GM19239 (cell line): ENCODE results near the gene SMURF2.

Experiments
- DNase-seq: peaks from one replicate; pipeline ENCODE4 v3.0.0; 2011; ENCODE audit warnings: low spot score; ENCODE audit not compliant: insufficient read length
- FAIRE-seq: peaks from 2 replicates; lab custom pipeline; 2011; peaks lifted over from hg19 to GRCh38; lab: Jason Lieb, UNC

Gene SMURF2

GRCh38 chr17:64547319-64547718 is 114.8 kb downstream of the SMURF2 start:
- FAIRE-seq (no peak), DNase-seq (no peak)

DNA sequence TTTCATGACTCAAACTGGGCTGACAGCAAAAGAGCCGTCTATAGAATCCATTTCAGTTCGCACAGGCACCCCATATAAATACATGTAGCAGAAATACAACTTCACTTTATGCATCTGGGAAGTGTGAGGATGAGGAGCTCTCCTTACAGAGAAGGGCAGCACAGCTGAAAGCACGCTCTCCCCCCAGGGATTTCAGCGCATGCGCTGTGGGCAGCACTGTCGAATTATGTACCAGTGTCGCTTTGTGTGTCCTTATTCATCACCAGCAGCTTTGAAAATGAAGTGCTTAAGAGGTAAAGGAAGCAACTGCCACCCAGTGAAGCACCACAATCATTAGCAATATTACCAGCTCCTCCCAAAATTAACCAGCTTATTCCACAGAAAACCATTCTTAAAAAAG is 115.4 kb downstream of the SMURF2 start:
- FAIRE-seq (no peak), DNase-seq (no peak)

DNA sequence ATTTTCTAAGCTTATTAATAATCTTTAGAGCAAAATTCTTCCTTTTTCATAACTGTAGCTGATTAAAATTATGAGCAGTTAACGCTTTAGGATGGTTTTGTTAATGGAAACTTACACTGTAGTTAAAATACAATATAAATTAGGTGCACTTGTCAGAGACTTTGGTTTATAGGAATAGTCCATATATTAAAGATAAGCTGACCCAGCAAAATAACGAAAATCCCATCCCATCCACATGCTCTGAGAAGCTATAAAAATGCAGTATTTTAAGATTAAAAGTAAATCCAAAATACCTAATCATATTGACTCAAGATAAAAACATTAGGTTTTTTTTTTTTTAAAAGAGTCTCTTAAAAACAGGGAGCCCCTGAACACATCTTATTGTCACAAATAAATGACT is 117.4 kb downstream of the SMURF2 start:
- FAIRE-seq (no peak), DNase-seq (no peak)

DNA sequence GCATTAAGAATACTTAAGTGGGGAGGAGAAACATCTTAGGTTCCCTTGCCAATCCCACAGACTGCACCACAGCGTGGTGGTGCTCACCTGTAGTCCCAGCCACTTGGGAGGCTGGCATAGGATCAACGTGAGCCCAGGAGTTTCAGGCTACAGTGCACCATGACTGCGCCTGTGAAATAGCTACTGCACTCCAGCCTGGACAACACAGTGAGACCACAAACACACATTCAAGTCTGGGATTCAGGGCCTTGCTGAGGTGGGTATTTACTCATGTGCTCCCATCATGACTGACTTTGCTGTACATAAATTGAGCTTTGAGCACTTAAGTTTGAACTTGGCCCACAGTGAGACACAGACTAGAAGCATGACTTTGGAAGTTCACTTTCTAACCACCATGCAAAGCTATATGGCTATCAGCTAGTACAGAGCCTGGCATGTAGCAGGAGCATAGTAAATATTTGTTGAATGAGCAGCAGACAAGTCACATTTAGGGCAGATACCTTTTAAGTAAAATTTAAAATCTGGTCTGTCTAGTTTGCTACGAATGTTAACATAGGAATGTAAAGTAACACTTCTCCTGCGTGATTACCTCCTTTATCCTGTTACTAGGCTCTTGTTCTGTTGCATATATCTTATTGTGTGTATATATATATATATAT is 121.9 kb downstream of the SMURF2 start:
- DNase-seq: no peak
- no peak for FAIRE-seq

DNA sequence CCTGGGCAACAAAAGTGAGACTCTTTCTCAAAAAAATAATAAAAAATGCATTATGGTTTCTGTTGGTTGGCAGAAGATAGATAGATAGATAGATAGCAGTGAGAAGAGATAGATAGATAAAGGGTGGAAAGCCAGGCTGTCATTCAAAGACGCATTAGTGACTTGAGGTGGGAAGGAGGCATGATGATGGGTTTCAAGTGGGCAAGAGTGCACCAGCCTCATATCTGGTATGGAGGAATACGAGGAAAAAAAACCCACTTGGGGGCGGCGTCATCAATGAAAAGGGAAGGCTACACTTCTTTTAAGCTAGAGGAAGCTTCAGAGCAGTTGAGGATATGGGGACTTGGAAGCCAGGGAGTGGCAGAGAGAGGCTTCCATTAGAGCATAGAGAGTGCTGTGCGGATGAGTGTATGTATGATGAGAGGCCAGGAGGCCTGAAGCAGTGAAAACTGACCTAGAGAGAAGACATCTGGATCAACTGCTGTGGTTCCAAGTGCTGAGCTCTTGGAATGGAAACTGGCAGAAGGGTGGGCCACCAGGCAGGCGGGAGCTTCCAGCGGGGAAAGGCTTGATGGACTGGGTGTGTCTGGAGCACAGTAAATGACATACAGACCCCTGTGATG is 123.5 kb downstream of the SMURF2 start:
- FAIRE-seq (no peak), DNase-seq (no peak)

DNA sequence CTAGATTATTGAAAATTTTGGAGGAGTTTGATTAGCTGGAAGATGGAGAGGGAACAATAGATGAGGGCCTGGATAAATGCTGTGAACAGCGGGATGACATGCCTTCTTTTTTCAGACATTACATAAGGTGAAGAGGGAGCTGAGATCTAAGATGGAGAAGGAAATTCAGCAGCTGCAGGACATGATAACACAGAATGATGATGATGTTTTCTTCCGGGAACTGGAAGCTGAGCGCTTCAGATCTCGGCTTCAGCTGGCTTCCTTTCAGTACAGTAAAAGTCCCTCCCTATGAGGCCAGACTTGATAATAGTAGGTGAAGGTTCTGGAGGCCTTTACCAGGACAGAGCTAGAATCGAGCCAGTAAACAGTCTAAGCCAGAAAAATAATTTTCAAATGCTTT is 124.6 kb downstream of the SMURF2 start:
- FAIRE-seq: no peak

GRCh38 chr17:64536913-64537312 is 125.2 kb downstream of the SMURF2 start:
- no peak for FAIRE-seq

More for the DNA sequence above, 124.6 kb downstream of the SMURF2 start:
- DNase-seq: no peak

DNA sequence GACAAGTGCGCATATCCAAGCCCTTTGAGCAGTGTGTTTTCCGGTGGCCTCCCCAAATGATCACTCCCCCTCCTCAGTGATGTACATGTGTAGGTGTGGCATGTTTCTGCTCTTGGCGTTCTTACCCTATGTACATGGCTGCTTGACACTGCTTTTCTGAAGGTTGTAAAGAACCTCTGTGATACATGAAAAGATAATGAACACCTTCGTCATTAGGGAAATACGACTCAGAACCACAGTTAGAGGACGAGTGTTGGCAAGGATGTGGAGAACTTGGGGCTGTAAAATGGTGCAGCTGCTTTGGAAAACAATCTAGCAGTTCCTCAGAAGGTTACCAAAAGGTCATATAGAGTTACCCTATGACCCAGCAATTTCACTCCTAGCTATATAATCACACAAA is 126.8 kb downstream of the SMURF2 start:
- DNase-seq: no peak
- FAIRE-seq: no peak

More at GRCh38 chr17:64536913-64537312, 125.2 kb downstream of the SMURF2 start:
- no peak for DNase-seq

- FAIRE-seq (no peak), DNase-seq (no peak)
These were observed 127.9 kb downstream of the SMURF2 start for GRCh38 chr17:64534187-64534586.

DNA sequence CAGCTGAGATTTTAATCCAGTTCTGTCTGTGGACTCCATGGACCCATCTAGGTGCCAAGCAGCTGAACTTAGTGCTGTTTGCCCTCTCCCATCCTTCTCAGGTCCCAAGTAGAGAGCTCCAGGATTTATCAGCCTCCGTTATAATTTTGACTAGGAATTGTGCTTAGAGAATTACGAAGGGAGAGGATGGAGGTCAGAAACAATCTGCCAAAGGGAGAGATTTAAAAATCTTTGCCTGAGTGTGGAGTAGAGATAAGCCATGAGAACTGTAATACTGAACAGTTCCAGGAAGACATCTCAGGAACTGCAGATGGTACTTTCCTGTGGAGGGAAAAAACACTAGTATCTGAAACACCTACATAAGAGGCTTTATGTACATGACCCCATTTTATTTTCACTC is 128.3 kb downstream of the SMURF2 start:
- FAIRE-seq (no peak), DNase-seq (no peak)

DNA sequence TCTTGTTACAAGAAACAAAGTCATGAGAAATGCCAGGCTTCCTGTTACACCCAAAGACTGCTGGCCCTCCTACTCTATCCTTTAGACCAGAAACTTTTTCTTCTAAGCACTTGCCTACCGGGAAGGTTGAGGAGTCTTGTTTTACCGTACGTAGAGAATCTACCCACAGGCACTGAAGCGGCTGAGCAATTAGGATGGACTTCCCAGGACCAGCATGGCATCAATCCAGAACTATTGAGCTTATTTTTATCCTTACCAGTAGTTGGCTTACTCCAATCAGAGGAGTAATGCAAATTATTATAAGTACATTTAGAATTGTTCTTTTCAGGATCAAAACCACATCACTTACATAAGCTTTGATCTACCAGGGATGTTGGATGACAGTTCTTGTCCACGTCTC is 129.7 kb downstream of the SMURF2 start:
- FAIRE-seq (no peak), DNase-seq (no peak)

GRCh38 chr17:64531955-64532371 is 130.1 kb downstream of the SMURF2 start:
- no peak for FAIRE-seq

DNA sequence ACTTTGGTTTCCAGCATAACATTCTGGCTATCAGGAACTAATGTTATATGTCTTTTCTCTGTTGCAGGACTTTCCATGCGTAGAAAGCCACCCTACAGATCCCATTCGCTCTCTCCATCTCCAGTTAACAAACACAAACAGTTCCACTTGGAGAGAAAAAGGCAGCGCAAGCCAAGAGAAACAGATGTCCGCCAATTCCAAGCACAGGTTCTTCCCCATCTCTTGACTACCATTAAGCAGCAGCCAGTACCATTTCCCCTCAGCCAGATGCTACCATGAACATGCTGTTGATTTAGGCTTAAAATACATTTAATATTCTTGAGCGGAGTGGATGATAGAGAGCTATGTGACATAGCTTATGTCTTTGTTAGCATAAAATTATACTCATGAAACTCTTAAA is 132.9 kb downstream of the SMURF2 start:
- DNase-seq: no peak
- FAIRE-seq: no peak

More at GRCh38 chr17:64531955-64532371, 130.1 kb downstream of the SMURF2 start:
- no peak for DNase-seq

GRCh38 chr17:64527914-64528313 is 134.2 kb downstream of the SMURF2 start:
- FAIRE-seq (no peak), DNase-seq (no peak)

GRCh38 chr17:64520359-64520758 is 141.7 kb downstream of the SMURF2 start:
- no peak for FAIRE-seq

GRCh38 chr17:64519601-64520000 is 142.5 kb downstream of the SMURF2 start:
- FAIRE-seq: no peak
- no peak for DNase-seq

More at GRCh38 chr17:64520359-64520758, 141.7 kb downstream of the SMURF2 start:
- DNase-seq: no peak

GRCh38 chr17:64515829-64516228 is 146.3 kb downstream of the SMURF2 start:
- FAIRE-seq (no peak), DNase-seq (no peak)

GRCh38 chr17:64515419-64515818 is 146.7 kb downstream of the SMURF2 start:
- no peak for FAIRE-seq

GRCh38 chr17:64509179-64509578 is 152.9 kb downstream of the SMURF2 start:
- DNase-seq: no peak
- FAIRE-seq: no peak

More at GRCh38 chr17:64515419-64515818, 146.7 kb downstream of the SMURF2 start:
- DNase-seq: no peak

- no peak for DNase-seq
- FAIRE-seq: no peak
These were observed 153.4 kb downstream of the SMURF2 start for GRCh38 chr17:64508683-64509082.

GRCh38 chr17:64507413-64507782 is 154.7 kb downstream of the SMURF2 start:
- FAIRE-seq (peak; percentile 81), DNase-seq (peak; percentile 22)
